HepG2 (cell line): ENCODE measurements around the gene PLXNB2. TPM values are rescaled to one million over a fixed set of nuclear protein-coding genes. Genes with fewer than 3 reads are reported as not detected.

Experiments used
- ATAC-seq: fragments of 200-7000 bp; cut with Tn5 transposase; 3 replicates; pipeline ENCODE4 v1.9.1; 2020; ENCODE audit warnings: mild to moderate bottlenecking, moderate library complexity
- BruUV-seq: library from RNA; stranded (reverse); fragments of 400-500 nt; replicated peaks from 2 replicates; lab custom pipeline; 2021; lab: Mats Ljungman, UMichigan
- CTCF ChIA-PET: fragments of 300-600 bp; formaldehyde crosslinking; extraction: SDS; loops from one replicate; lab custom pipeline; 2021; ENCODE audit warnings: low total read pairs, inconsistent platforms, low intra/inter-chr PET ratio; lab: Yijun Ruan, JAX
- POLR2A ChIA-PET: fragments of 350-600 bp; sonication (Branson Sonifier 250); formaldehyde crosslinking; loops from one replicate; lab custom pipeline; 2020; ENCODE audit warnings: antibody characterized with exemption, inconsistent platforms; lab: Yijun Ruan, JAX
- DNase-seq: peaks from one replicate; pipeline ENCODE4 v3.0.0-alpha.2; 2015; ENCODE audit warnings: low spot score
- FAIRE-seq: peaks from 3 replicates; lab custom pipeline; 2011; peaks lifted over from hg19 to GRCh38; lab: Jason Lieb, UNC
- H2AFZ ChIP-seq: one replicate; pipeline ENCODE4 v1.6.1; 2011; ENCODE audit warnings: low read length, inconsistent platforms
- H3K27ac ChIP-seq: fragments of 300-600 bp; 3 replicates; pipeline ENCODE4 v1.8.0; 2011; ENCODE audit warnings: mixed run types, mild to moderate bottlenecking, mixed read lengths, low read length, inconsistent platforms; ENCODE audit not compliant: insufficient read depth; ENCODE audit errors: extremely low read length
- H3K27me3 ChIP-seq, 2 experiments: fragments of 200-600 bp in 1 of 2; 2 replicates in 1 of 2; 3 replicates in 1 of 2; pipeline versions ENCODE4 v1.6.0 to v1.8.0; 2011; ENCODE audit warnings: low read length in 2 of 2, mild to moderate bottlenecking in 2 of 2, moderate library complexity in 2 of 2, inconsistent platforms in 1 of 2; ENCODE audit not compliant: insufficient read depth in 2 of 2, control insufficient read depth in 1 of 2
- H3K36me3 ChIP-seq, 2 experiments: fragments of 200-600 bp in 1 of 2; replicated peaks in 1 of 2; 2 replicates in 1 of 2; 3 replicates in 1 of 2; pipeline versions ENCODE4 v1.5.1 to v1.8.0; 2011; ENCODE audit warnings: low read length in 2 of 2, inconsistent platforms in 1 of 2; ENCODE audit not compliant: insufficient read depth in 2 of 2, control insufficient read depth in 1 of 2
- H3K4me1 ChIP-seq: 2 replicates; pipeline ENCODE4 v1.5.1; 2012; ENCODE audit warnings: low read length, inconsistent platforms; ENCODE audit not compliant: insufficient read depth
- H3K4me2 ChIP-seq: 2 replicates; pipeline ENCODE4 v1.6.0; 2011; ENCODE audit warnings: low read depth, low read length, inconsistent platforms
- H3K4me3 ChIP-seq, 3 experiments: fragments of 200-600 bp in 1 of 3; sonication (generic), shearing (Covaris generic) in 1 of 3; replicated peaks in 1 of 3; 2 replicates each; pipeline ENCODE4 v1.5.1; 2011 to 2016; ENCODE audit warnings: low read length in 3 of 3, inconsistent platforms in 2 of 3, low read depth in 2 of 3, mild to moderate bottlenecking in 2 of 3, control low read depth in 1 of 3, mixed read lengths in 1 of 3; ENCODE audit not compliant: insufficient read depth in 1 of 3
- H3K79me2 ChIP-seq: one replicate; pipeline ENCODE4 v1.6.1; 2011; ENCODE audit warnings: low read length, inconsistent platforms; ENCODE audit not compliant: insufficient read depth
- H3K9ac ChIP-seq: 2 replicates; pipeline ENCODE4 v1.6.0; 2011; ENCODE audit warnings: mild to moderate bottlenecking, low read depth, low read length, inconsistent platforms; ENCODE audit not compliant: insufficient read depth
- H3K9me3 ChIP-seq: 2 replicates; pipeline ENCODE4 v1.5.1; 2012; ENCODE audit warnings: mild to moderate bottlenecking, low read length
- H4K20me1 ChIP-seq: 2 replicates; pipeline ENCODE4 v1.6.0; 2011; ENCODE audit warnings: inconsistent platforms, mild to moderate bottlenecking, low read length, moderate library complexity; ENCODE audit not compliant: insufficient read depth
- HES4 ChIP-seq: sonication (generic); formaldehyde crosslinking; IDR thresholded peaks from 2 replicates; pipeline ENCODE4 v1.9.0; 2021; ENCODE audit warnings: mild to moderate bottlenecking, missing genetic modification reagents, borderline replicate concordance
- HNF4A ChIP-seq: sonication (generic); formaldehyde crosslinking; IDR thresholded peaks from 2 replicates; pipeline ENCODE4 v1.4.0; 2020; ENCODE audit warnings: missing genetic modification reagents
- PREB ChIP-seq: sonication (generic); formaldehyde crosslinking; IDR thresholded peaks from 2 replicates; pipeline ENCODE4 v1.4.0; 2020; ENCODE audit warnings: missing genetic modification reagents
- RBFOX2 ChIP-seq: fragments of 200-400 bp; formaldehyde crosslinking; IDR thresholded peaks from 2 replicates; pipeline ENCODE4 v1.6.1; 2017; ENCODE audit warnings: low read depth, mild to moderate bottlenecking, low read length
- STAG1 ChIP-seq: sonication (generic); formaldehyde crosslinking; IDR thresholded peaks from 2 replicates; pipeline ENCODE4 v1.4.0; 2020; ENCODE audit warnings: missing genetic modification reagents
- WGBS: methylation state at CpG from one replicate; pipeline ENCODE4 v1.1.6; 2017; ENCODE audit warnings: low lambda C conversion rate; 5-methylcytosine and 5-hydroxymethylcytosine counted together
- in situ Hi-C: cut with HindIII; loops from 2 replicates; pipeline ENCODE4 v1.10.0; 2017; ENCODE audit warnings: low pct_unique_long_range_greater_than_20kb; ENCODE audit not compliant: extremely low pct_ligation_motif_present
- intact Hi-C: fragments of 100-400 bp; cut with micrococcal nuclease; formaldehyde crosslinking; loops from one replicate; pipeline ENCODE4 v1.10.0; 2022; ENCODE audit not compliant: unreplicated experiment
- polyA plus RNA-seq, 8 experiments: library from polyadenylated mRNA; depleted of rRNA in 3 of 8; stranded (reverse) in 7 of 8; unstranded in 1 of 8; fragments of >200 nt; fragmentation: Illumina TruSeq in 4 of 8; extraction: Trizol in 4 of 8; gene quantifications; 2 replicates each; pipeline versions ENCODE4 v1.2.1 to v1.2.3, GENCODE V29; 2011 to 2016; ENCODE audit warnings: low read depth in 4 of 8, missing spikeins in 1 of 8, mixed read lengths in 1 of 8; ENCODE audit not compliant: insufficient read depth in 1 of 8
- total RNA-seq, 5 experiments: library from RNA; depleted of rRNA; stranded (reverse); fragments of >200 nt; fragmentation: Illumina TruSeq; extraction: Trizol; gene quantifications; 2 replicates each; pipeline ENCODE4 v1.2.3, GENCODE V29; 2016; ENCODE audit warnings: low read depth in 1 of 5

The PLXNB2 gene
- total and polyA plus RNA-seq, 2 of the 13 experiments (the other 11 are each of a cell fraction or from before 2014, with no cell fraction given): 32.6 to 68.9 TPM

DNA sequence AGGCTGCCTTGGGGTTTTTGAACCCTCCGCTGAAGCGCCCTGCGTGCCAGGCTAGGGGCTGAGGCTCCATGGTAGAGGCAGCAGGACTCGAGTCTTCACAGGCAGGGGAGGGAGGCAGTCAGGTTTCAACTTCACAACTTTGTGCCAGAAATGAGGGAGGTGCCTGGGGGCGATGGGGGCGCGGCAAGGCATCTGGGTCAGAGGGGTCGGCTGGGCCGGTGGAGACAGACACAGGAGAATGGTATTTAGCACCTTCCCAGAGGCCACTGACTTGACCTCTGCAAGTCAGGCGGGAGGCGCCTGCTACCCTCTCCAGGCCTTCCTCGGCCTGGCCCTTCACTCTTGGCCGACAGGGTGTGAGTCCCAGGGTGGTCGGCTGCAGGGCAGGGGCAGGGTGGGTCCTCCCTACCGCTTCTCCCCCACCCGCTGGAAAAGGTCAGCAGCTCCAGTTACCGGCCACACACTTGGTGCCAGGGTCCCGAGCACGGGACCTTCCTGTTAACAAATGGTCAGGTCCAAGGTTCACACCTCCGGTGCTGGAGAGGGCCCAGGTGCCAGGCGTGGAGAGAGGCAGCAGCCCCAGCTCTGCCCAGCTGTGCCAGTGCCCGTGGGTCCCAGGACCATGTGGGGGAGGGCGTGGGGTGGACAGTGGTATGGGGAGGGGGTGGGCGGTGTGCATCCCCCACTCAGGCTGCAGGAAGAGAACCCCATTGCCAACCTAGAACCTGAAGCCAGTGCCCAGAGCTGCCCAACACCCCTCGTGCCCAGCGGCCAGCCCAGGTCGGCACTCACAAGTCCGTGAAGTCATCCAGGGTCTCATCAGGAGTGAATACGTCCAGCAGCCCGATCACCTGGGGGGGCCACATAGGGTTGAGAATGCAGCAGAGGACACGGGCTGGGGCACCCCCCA lies 49.7 kb downstream of the PLXNB2 start (continued):
- TF ChIP-seq PREB (CRISPR knock-in tag) (no peak), HNF4A (CRISPR knock-in tag) (peak; percentile 42; the same call in 1 of the 2 replicates)

DNA sequence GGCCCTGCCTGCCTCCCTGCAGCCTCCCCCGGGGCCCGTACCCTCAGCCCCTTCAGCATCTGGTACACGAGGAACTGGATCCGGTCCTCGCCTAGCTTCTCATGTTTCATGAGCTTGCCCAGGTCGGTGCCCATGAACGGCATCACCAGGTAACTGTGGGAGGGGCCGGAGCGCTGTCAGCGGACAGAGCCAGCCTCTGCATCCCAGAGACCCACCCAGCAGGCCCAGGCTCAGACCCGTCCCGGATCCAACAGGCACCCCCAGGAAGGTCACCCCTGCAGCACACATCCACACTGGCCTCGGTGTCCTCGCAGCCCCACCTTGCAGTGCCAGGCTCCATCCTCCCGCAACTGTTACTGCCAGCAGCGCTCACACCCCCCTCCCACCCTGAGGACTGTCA lies 50.4 kb downstream of the PLXNB2 start:
- no peak overlapping the region for H3K9ac ChIP-seq
- no TSS peak for BruUV-seq
- ATAC-seq (no peak), DNase-seq (no peak), FAIRE-seq (no peak)
- in situ Hi-C loops: no loop called here
- POLR2A ChIA-PET: no interaction called here
- no peak overlapping the region for H3K27ac ChIP-seq
- intact Hi-C loops: no loop called here
- no peak overlapping the region for H2AFZ ChIP-seq
- H3K36me3 ChIP-seq: peaks cover 3% of the 10 kb centered on the region in 2 experiments; a peak in 1 of 5 replicates
- H3K4me2 ChIP-seq: no peak overlapping the region
- H3K9me3 ChIP-seq: no peaks in the 10 kb centered on the region
- no peak for TF ChIP-seq STAG1 (CRISPR knock-in tag)
- TF ChIP-seq RBFOX2: peak; percentile 16; the same call in 1 of the 2 replicates
- no peak for TF ChIP-seq HES4 (CRISPR knock-in tag)
- CTCF ChIA-PET: no interaction called here
- H3K79me2 ChIP-seq: no peaks in the 10 kb centered on the region
- H4K20me1 ChIP-seq: no peaks in the 10 kb centered on the region
- H3K4me1 ChIP-seq: peaks cover 33% of the 10 kb centered on the region
- H3K27me3 ChIP-seq: peaks cover 0 to under 1% of the 10 kb centered on the region in 2 experiments; a peak in 1 of 5 replicates
- no peak overlapping the region for H3K4me3 ChIP-seq
- WGBS: 92% methylated on average over 8 of the region's 16 CpGs
